OCI-LY1 (cell line): ENCODE data around the gene PLAC8.

Experiments used
- EZH2 ChIP-seq: fragments of 200-600 bp; sonication (generic), shearing (Covaris generic); IDR thresholded peaks from 2 replicates; pipeline ENCODE4 v1.8.0; 2017; ENCODE audit warnings: borderline replicate concordance, mixed run types, mild to moderate bottlenecking, antibody characterized with exemption, low read length, moderate library complexity, mixed read lengths
- TF ChIP-seq, protein P1 (sequence below): fragments of 200-600 bp; sonication (generic), shearing (Covaris generic); IDR thresholded peaks from 2 replicates; pipeline ENCODE4 v1.5.1; 2017; ENCODE audit warnings: mild to moderate bottlenecking, antibody characterized with exemption, low read length, moderate library complexity, mixed read lengths

DNA sequence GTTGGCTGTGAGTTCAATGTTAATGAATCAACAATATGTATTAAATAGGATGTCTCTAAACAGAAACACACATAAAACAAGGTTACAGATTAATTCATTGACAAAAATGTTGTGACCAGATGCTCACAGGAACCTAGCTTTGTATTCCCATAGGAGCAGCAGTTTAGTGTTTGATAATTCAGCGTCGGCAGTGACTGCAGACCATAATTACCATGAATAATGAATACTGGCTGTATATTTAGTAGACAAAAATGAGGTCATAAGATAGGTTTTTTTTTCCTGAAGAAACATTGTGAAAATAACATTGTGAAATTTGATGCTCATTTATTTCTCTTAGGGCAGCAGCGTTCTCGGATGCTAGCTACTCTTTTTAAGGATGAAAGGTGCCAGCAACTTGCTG lies 51.8 kb downstream of the PLAC8 start:
- TF ChIP-seq, protein P1, sequence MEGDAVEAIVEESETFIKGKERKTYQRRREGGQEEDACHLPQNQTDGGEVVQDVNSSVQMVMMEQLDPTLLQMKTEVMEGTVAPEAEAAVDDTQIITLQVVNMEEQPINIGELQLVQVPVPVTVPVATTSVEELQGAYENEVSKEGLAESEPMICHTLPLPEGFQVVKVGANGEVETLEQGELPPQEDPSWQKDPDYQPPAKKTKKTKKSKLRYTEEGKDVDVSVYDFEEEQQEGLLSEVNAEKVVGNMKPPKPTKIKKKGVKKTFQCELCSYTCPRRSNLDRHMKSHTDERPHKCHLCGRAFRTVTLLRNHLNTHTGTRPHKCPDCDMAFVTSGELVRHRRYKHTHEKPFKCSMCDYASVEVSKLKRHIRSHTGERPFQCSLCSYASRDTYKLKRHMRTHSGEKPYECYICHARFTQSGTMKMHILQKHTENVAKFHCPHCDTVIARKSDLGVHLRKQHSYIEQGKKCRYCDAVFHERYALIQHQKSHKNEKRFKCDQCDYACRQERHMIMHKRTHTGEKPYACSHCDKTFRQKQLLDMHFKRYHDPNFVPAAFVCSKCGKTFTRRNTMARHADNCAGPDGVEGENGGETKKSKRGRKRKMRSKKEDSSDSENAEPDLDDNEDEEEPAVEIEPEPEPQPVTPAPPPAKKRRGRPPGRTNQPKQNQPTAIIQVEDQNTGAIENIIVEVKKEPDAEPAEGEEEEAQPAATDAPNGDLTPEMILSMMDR, result no peak
- no peak for TF ChIP-seq EZH2
